Mesodermal cell (in vitro differentiated cells): Measurements from ENCODE around the gene NUDT3.

Experiments used
- H3K27ac ChIP-seq: 2 replicates; pipeline ENCODE4 v1.7.0; 2013; ENCODE audit warnings: mild to moderate bottlenecking, low read depth, low read length, moderate library complexity; ENCODE audit not compliant: severe bottlenecking
- H3K36me3 ChIP-seq: 2 replicates; pipeline ENCODE4 v1.7.1; 2013; ENCODE audit warnings: mild to moderate bottlenecking, low read length, moderate library complexity; ENCODE audit not compliant: control insufficient read depth, insufficient read depth
- H3K4me1 ChIP-seq: one replicate; pipeline ENCODE4 v1.7.1; 2013; ENCODE audit warnings: mild to moderate bottlenecking, low read length; ENCODE audit not compliant: insufficient read depth, control insufficient read depth, poor library complexity, severe bottlenecking
- H3K4me3 ChIP-seq: 2 replicates; pipeline ENCODE4 v1.7.0; 2013; ENCODE audit warnings: low read length, control low read depth, mild to moderate bottlenecking; ENCODE audit not compliant: insufficient read depth, poor library complexity, severe bottlenecking; ENCODE audit errors: extremely low read depth
- H3K9me3 ChIP-seq: 2 replicates; pipeline ENCODE4 v1.7.1; 2013; ENCODE audit warnings: mild to moderate bottlenecking, low read length, moderate library complexity; ENCODE audit not compliant: control insufficient read depth
- WGBS, 2 experiments: methylation state at CpG; one replicate each; pipeline ENCODE4 v1.1.5; 2013; ENCODE audit warnings: missing lambda C conversion rate in 2 of 2; ENCODE audit not compliant: insufficient coverage in 2 of 2; 5-methylcytosine and 5-hydroxymethylcytosine counted together

NUDT3 gene

GRCh38 chr6:34393191-34393965, 909 bp upstream of the NUDT3 start:
- H3K27ac ChIP-seq, result peak overlapping the region; percentile 36
- peaks cover 9% of the 10 kb centered on the region for H3K4me1 ChIP-seq
- no peaks in the 10 kb centered on the region for H3K9me3 ChIP-seq
- WGBS, 2 experiments, result 86% methylated on average over 2 of the region's 16 CpGs; no CpG with 5 or more reads in 1 of the 2 experiments
- H3K4me3 ChIP-seq, result peak overlapping the region; percentile 66
- no peaks in the 10 kb centered on the region for H3K36me3 ChIP-seq

- peak overlapping the region; percentile 66 for H3K4me3 ChIP-seq
- peaks cover 9% of the 10 kb centered on the region for H3K4me1 ChIP-seq
These were observed 528 bp downstream of the NUDT3 start for GRCh38 chr6:34391786-34392496.

GRCh38 chr6:34391473-34391785, 1.0 kb downstream of the NUDT3 start:
- Histone ChIP-seq H3K4me3 (peak overlapping the region; percentile 66), H3K9me3 (no peaks in the 10 kb centered on the region), H3K36me3 (no peaks in the 10 kb centered on the region), H3K4me1 (peaks cover 9% of the 10 kb centered on the region), H3K27ac (peak overlapping the region; percentile 5)
- WGBS, 2 experiments, result 0% methylated on average over 2 to 5 of the region's 5 CpGs

More at GRCh38 chr6:34391786-34392496, 528 bp downstream of the NUDT3 start:
- whole genome bisulfite sequencing, 2 experiments, result 0% methylated on average over 50 to 73 of the region's 78 CpGs
- no peaks in the 10 kb centered on the region for H3K9me3 ChIP-seq
- no peaks in the 10 kb centered on the region for H3K36me3 ChIP-seq
- H3K27ac ChIP-seq, result peak overlapping the region; percentile 80

- Histone ChIP-seq H3K4me1 (peaks cover 9% of the 10 kb centered on the region), H3K36me3 (peaks cover 3% of the 10 kb centered on the region), H3K27ac (peak overlapping the region; percentile 5), H3K9me3 (no peaks in the 10 kb centered on the region), H3K4me3 (peak overlapping the region; percentile 66)
- 18 to 22% methylated on average over 6 to 9 of the region's 14 CpGs for WGBS, 2 experiments
These were observed 1.7 kb downstream of the NUDT3 start for GRCh38 chr6:34390531-34391472.

GRCh38 chr6:34389034-34389433, 3.4 kb downstream of the NUDT3 start:
- 82% methylated on average over 2 of the region's 3 CpGs; no CpG with 5 or more reads in 1 of the 2 experiments for WGBS, 2 experiments
- peaks cover 9% of the 10 kb centered on the region for H3K4me1 ChIP-seq
- H3K9me3 ChIP-seq, result no peaks in the 10 kb centered on the region
- no peak overlapping the region for H3K27ac ChIP-seq
- peaks cover 3% of the 10 kb centered on the region for H3K36me3 ChIP-seq
- no peak overlapping the region for H3K4me3 ChIP-seq

- H3K4me1 ChIP-seq, result peaks cover 9% of the 10 kb centered on the region
- WGBS, 2 experiments, result 100% methylated on average over 1 to 2 of the region's 3 CpGs
- H3K27ac ChIP-seq, result no peak overlapping the region
- H3K4me3 ChIP-seq, result no peak overlapping the region
- H3K9me3 ChIP-seq, result no peaks in the 10 kb centered on the region
- H3K36me3 ChIP-seq, result peaks cover 3% of the 10 kb centered on the region
These were observed 4.0 kb downstream of the NUDT3 start for GRCh38 chr6:34388421-34388820.

DNA sequence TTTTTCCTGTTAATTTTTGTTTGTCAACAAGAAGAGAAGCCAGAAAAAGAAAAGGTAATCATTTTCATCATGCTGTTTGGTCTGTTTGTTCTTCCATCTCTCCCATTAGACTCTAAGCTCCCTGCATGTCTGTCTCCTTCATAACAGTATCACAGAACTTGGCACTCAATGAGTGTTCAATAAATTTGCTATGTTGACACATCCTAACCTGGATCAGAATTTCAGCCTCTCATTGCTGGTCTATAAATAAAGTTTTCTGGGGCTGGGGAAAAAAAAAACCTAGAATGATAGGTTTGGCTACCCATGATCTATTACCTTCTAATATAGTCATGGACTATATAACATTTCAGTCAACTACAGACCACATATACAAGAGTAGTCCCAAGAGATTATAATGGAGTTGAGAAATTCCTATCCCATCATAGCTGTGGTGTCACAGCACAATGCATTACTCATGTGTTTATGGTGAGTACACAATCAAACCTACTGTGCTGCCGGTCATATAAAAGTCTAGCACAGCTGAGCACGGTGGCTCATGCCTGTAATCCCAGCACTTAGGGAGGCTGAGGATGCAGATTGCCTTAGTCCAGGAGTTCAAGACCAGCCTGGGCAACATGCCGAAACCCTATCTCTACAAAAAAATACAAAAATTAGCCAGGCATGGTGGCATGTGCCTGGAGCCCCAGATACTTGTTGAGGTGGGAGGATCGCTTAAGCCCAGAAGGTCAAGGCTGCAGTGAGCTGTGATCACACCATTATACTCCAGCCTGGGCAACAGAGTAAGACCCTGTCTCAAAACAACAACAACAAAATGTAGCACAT, 5.9 kb downstream of the NUDT3 start:
- WGBS, 2 experiments, result 93 to 95% methylated on average over 2 to 4 of the region's 4 CpGs
- no peaks in the 10 kb centered on the region for H3K9me3 ChIP-seq
- H3K4me3 ChIP-seq, result no peak overlapping the region
- peaks cover 3% of the 10 kb centered on the region for H3K36me3 ChIP-seq
- no peak overlapping the region for H3K27ac ChIP-seq
- H3K4me1 ChIP-seq, result peaks cover 4% of the 10 kb centered on the region

DNA sequence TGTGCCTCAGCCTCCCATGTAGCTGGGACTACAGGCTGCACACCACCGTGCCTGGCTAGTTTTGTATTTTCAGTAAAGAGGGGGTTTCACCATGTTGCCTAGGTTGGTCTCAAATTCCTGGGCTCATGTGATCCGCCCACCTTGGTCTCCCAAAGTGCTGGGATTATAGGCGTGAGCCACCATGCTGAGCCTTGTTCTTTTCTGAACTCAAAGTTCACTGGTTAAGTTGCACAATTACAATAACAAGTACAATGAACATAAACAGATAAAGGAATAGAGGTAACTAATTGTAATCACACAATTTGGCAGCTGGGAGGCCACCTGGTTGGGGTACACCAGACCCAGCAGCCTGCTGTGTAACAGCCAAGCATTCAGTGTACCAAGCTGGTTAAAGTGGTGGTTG, 6.7 kb downstream of the NUDT3 start:
- WGBS, 2 experiments, result 75 to 81% methylated on average over 1 to 3 of the region's 3 CpGs
- Histone ChIP-seq H3K9me3 (no peaks in the 10 kb centered on the region), H3K4me3 (no peak overlapping the region), H3K27ac (no peak overlapping the region), H3K4me1 (peaks cover 4% of the 10 kb centered on the region), H3K36me3 (peaks cover 4% of the 10 kb centered on the region)

GRCh38 chr6:34384321-34385153, 7.9 kb downstream of the NUDT3 start:
- no peak overlapping the region for H3K27ac ChIP-seq
- H3K4me3 ChIP-seq, result no peak overlapping the region
- WGBS, 2 experiments, result 100% methylated on average over 2 of the region's 5 CpGs

More at GRCh38 chr6:34384321-34385153, 7.9 kb downstream of the NUDT3 start:
- no peaks in the 10 kb centered on the region for H3K4me1 ChIP-seq
- H3K9me3 ChIP-seq, result no peaks in the 10 kb centered on the region
- H3K36me3 ChIP-seq, result peaks cover 8% of the 10 kb centered on the region
